Endothelial cell of umbilical vein (primary cell): ENCODE data around the gene PDE11A. TPM values are rescaled to one million over a fixed set of nuclear protein-coding genes. Genes with fewer than 3 reads are reported as not detected.

ENCODE experiments used
- BruUV-seq: library from RNA; stranded (reverse); fragments of 400-500 nt; replicated peaks from 2 replicates; lab custom pipeline; 2021; lab: Mats Ljungman, UMichigan
- CTCF ChIA-PET: fragments of 300-600, 350-600 bp; sonication (Branson Sonifier 250); formaldehyde crosslinking; loops from one replicate; lab custom pipeline; 2021; ENCODE audit warnings: antibody characterized with exemption, inconsistent platforms; lab: Charles Lee
- POLR2A ChIA-PET: fragments of 300-600, 350-600 bp; sonication (Branson Sonifier 250); formaldehyde crosslinking; loops from one replicate; lab custom pipeline; 2021; ENCODE audit warnings: antibody characterized with exemption, inconsistent platforms; lab: Charles Lee
- DNase-seq: peaks from one replicate; pipeline ENCODE4 v3.0.0-alpha.2; 2011; ENCODE audit warnings: low read depth, low spot score
- FAIRE-seq: peaks from 2 replicates; lab custom pipeline; 2011; peaks lifted over from hg19 to GRCh38; lab: Jason Lieb, UNC
- H2AFZ ChIP-seq: 2 replicates; pipeline ENCODE4 v1.6.0; 2012; ENCODE audit warnings: low read depth, low read length, control low read depth, inconsistent platforms
- H3K27ac ChIP-seq: 2 replicates; pipeline ENCODE4 v1.5.1; 2011; ENCODE audit warnings: low read depth, mild to moderate bottlenecking, control low read depth, low read length, moderate library complexity; ENCODE audit not compliant: insufficient read depth
- H3K27me3 ChIP-seq, 2 experiments: 2 replicates each; pipeline versions ENCODE4 v1.6.0 to v1.6.1; 2011; ENCODE audit warnings: low read length in 2 of 2, mixed read lengths in 1 of 2; ENCODE audit not compliant: control insufficient read depth in 2 of 2, insufficient read depth in 2 of 2
- H3K36me3 ChIP-seq, 2 experiments: 2 replicates in 1 of 2; 3 replicates in 1 of 2; pipeline ENCODE4 v1.5.1; 2011; ENCODE audit warnings: low read length in 2 of 2, mild to moderate bottlenecking in 1 of 2, moderate library complexity in 1 of 2; ENCODE audit not compliant: control insufficient read depth in 2 of 2, insufficient read depth in 2 of 2; ENCODE audit errors: extremely low read depth in 1 of 2
- H3K4me1 ChIP-seq: 3 replicates; pipeline ENCODE4 v1.5.1; 2011; ENCODE audit warnings: mild to moderate bottlenecking, low read length; ENCODE audit not compliant: control insufficient read depth, insufficient read depth; ENCODE audit errors: extremely low read depth
- H3K4me2 ChIP-seq: 2 replicates; pipeline ENCODE4 v1.6.1; 2011; ENCODE audit warnings: low read length, control low read depth, mixed read lengths; ENCODE audit not compliant: insufficient read depth
- H3K4me3 ChIP-seq, 3 experiments: fragments of 200-600 bp in 1 of 3; sonication (generic), shearing (Covaris generic) in 1 of 3; replicated peaks in 1 of 3; 2 replicates each; pipeline ENCODE4 v1.5.1; 2011 to 2016; ENCODE audit warnings: control low read depth in 3 of 3, low read length in 3 of 3, mild to moderate bottlenecking in 2 of 3, inconsistent platforms in 1 of 3, low read depth in 1 of 3, moderate library complexity in 1 of 3; ENCODE audit not compliant: insufficient read depth in 1 of 3
- H3K79me2 ChIP-seq: 2 replicates; pipeline ENCODE4 v1.6.0; 2012; ENCODE audit warnings: low read length, inconsistent platforms; ENCODE audit not compliant: control insufficient read depth, insufficient read depth
- H3K9ac ChIP-seq: replicated peaks from 2 replicates; pipeline ENCODE3; 2011; ENCODE audit warnings: low read length, control low read depth; ENCODE audit not compliant: insufficient read depth; ENCODE audit errors: extremely low read depth
- H3K9me1 ChIP-seq: replicated peaks from 3 replicates; pipeline ENCODE4 v1.6.0; 2011; ENCODE audit warnings: mild to moderate bottlenecking, low read length; ENCODE audit not compliant: control insufficient read depth, insufficient read depth; ENCODE audit errors: extremely low read depth
- H3K9me3 ChIP-seq: replicated peaks from 2 replicates; pipeline ENCODE4 v1.5.1; 2012; ENCODE audit warnings: low read length, inconsistent platforms; ENCODE audit not compliant: control insufficient read depth, insufficient read depth
- H4K20me1 ChIP-seq: replicated peaks from 2 replicates; pipeline ENCODE3; 2011; ENCODE audit warnings: mild to moderate bottlenecking, low read length; ENCODE audit not compliant: control insufficient read depth, insufficient read depth; ENCODE audit errors: extremely low read depth
- CTCF ChIP-seq, 2 donors: IDR thresholded peaks; 1 replicate in 1 of 2; 2 replicates in 1 of 2; pipeline ENCODE4 v1.5.1; 2011; ENCODE audit warnings: low read length in 2 of 2, mild to moderate bottlenecking in 2 of 2, moderate library complexity in 2 of 2, control low read depth in 1 of 2, inconsistent platforms in 1 of 2, low read depth in 1 of 2; ENCODE audit not compliant: insufficient read depth in 1 of 2; ENCODE audit errors: extremely low read depth in 1 of 2
- EZH2 ChIP-seq: IDR thresholded peaks from 2 replicates; pipeline ENCODE4 v1.6.1; 2012; ENCODE audit warnings: borderline replicate concordance, low read depth, mild to moderate bottlenecking, moderate library complexity, low read length, inconsistent platforms; ENCODE audit not compliant: severe bottlenecking
- FOS ChIP-seq: IDR thresholded peaks from 2 replicates; pipeline ENCODE4 v1.6.1; 2011; ENCODE audit warnings: mild to moderate bottlenecking, low read length, moderate library complexity, borderline replicate concordance; ENCODE audit not compliant: insufficient read depth
- GATA2 ChIP-seq: IDR thresholded peaks from 2 replicates; pipeline ENCODE4 v1.7.0; 2011; ENCODE audit warnings: low read depth, mild to moderate bottlenecking, moderate library complexity, mixed read lengths, low read length; ENCODE audit not compliant: insufficient read length, insufficient read depth
- JUN ChIP-seq: IDR thresholded peaks from 2 replicates; pipeline ENCODE4 v1.6.1; 2011; ENCODE audit warnings: borderline replicate concordance, low read depth; ENCODE audit not compliant: insufficient read length, insufficient read depth
- MAX ChIP-seq: IDR thresholded peaks from 2 replicates; pipeline ENCODE4 v1.6.1; 2011; ENCODE audit not compliant: insufficient read depth, insufficient read length
- MYC ChIP-seq: IDR thresholded peaks from one replicate; pipeline ENCODE4 v1.6.1; 2011; ENCODE audit warnings: mild to moderate bottlenecking, low read depth, low read length
- POLR2A ChIP-seq: IDR thresholded peaks from 2 replicates; pipeline ENCODE4 v1.6.1; 2012; ENCODE audit warnings: low read depth, mild to moderate bottlenecking, control low read depth, low read length
- POLR2AphosphoS5 ChIP-seq: IDR thresholded peaks from 2 replicates; pipeline ENCODE4 v1.6.1; 2012; ENCODE audit warnings: low read depth, mild to moderate bottlenecking, control low read depth, low read length, moderate library complexity; ENCODE audit not compliant: insufficient read depth
- dilution Hi-C: fragments of 300-500 bp; cut with MboI; formaldehyde crosslinking; loops from one replicate; pipeline ENCODE4 v1.15.0; 2019; ENCODE audit warnings: low sequenced_read_pairs; ENCODE audit not compliant: extremely low pct_ligation_motif_present
- intact Hi-C: fragments of 100-400 bp; cut with micrococcal nuclease; formaldehyde crosslinking; loops from one replicate; pipeline ENCODE4 v1.10.0; 2022
- polyA plus RNA-seq, 4 experiments: library from polyadenylated mRNA; depleted of rRNA in 3 of 4; stranded (reverse) in 3 of 4; unstranded in 1 of 4; fragments of >200 nt; gene quantifications; 2 replicates each; pipeline versions ENCODE4 v1.2.1 to v1.2.3, GENCODE V29; 2011 to 2012; ENCODE audit warnings: missing spikeins in 1 of 4
- total RNA-seq: library from RNA; stranded (reverse); gene quantifications from 2 replicates; pipeline ENCODE4 v1.2.3, GENCODE V29; 2021

Gene PDE11A
- total and polyA plus RNA-seq, 2 donors (not counting 3 experiments of a cell fraction or from before 2014, with no cell fraction given): 0.07 to 0.51 TPM

- H3K27me3 ChIP-seq: peaks cover 2 to 5% of the 10 kb centered on the region in 2 experiments
Observed at GRCh38 chr2:177810906-177811305, 261.7 kb downstream of the PDE11A start.

More at GRCh38 chr2:177810906-177811305, 261.7 kb downstream of the PDE11A start:
- Histone ChIP-seq H3K4me1 (no peaks in the 10 kb centered on the region), H3K9me1 (no peaks in the 10 kb centered on the region), H3K79me2 (no peaks in the 10 kb centered on the region), H4K20me1 (no peaks in the 10 kb centered on the region), H3K9ac (no peak overlapping the region), H3K9me3 (no peaks in the 10 kb centered on the region), H2AFZ (no peak overlapping the region), H3K4me2 (no peak overlapping the region), H3K36me3 (no peaks in the 10 kb centered on the region), H3K27ac (no peak overlapping the region), H3K4me3 (no peak overlapping the region)
- ChIA-PET CTCF (no interaction called here), POLR2A (no interaction called here)
- no TSS peak for BruUV-seq
- dilution Hi-C loops (no loop called here), intact Hi-C loops (no loop called here)
- no peak for DNase-seq
- FAIRE-seq: no peak
- TF ChIP-seq JUN (no peak), POLR2AphosphoS5 (no peak), EZH2 (no peak), POLR2A (no peak), MAX (no peak), CTCF (IDR thresholded peaks at IDR 0.05; ENCODE audit: extremely low read depth in 1 of 2, insufficient read depth in 1 of 2, low read depth in 1 of 2, low read length in 2 of 2) (no peak), GATA2 (no peak), MYC (no peak), FOS (no peak)
